Head of caudate nucleus (tissue), 42 donors: ENCODE results near the gene S1PR4.
"Not testable (repeated sequence)": the region's sequence is repeated elsewhere in the genome, so short reads cannot be mapped to it uniquely, and the experiment has no call there.

ENCODE experiments used
- DNase-seq, 42 donors: peaks; one replicate each; pipeline versions ENCODE4 v3.0.0 to v3.0.0-alpha.2; 2020 to 2021; ENCODE audit warnings: mixed read lengths in 7 of 42
- intact Hi-C: fragments of 100-400 bp; cut with DNase I; formaldehyde crosslinking; loops from one replicate; pipeline ENCODE4 v1.15.0; 2022

Gene S1PR4

GRCh38 chr19:3206216-3206953 lies 27.8 kb downstream of the S1PR4 start:
- intact Hi-C loops, result loop anchor here (10.0 kb wide), 1 partner anchor 258 kb away; no protein-coding TSS in a partner anchor
- no peak for DNase-seq

- intact Hi-C loops, result loop anchor here (10.0 kb wide), 1 partner anchor 257 kb away; no protein-coding TSS in a partner anchor
- DNase-seq, result no peak
Observed at GRCh38 chr19:3207461-3208242, 29.1 kb downstream of the S1PR4 start.

GRCh38 chr19:3208317-3209207 lies 30.0 kb downstream of the S1PR4 start:
- DNase-seq, result no peak
- intact Hi-C loops, result loop anchor here (10.0 kb wide), 1 partner anchor 256 kb away; no protein-coding TSS in a partner anchor

- intact Hi-C loops, result no loop called here
- DNase-seq, result peak in 23 of 42 donors; percentile 19 to 68 (median 43)
Observed at GRCh38 chr19:3210347-3211017, 31.9 kb downstream of the S1PR4 start.

GRCh38 chr19:3211191-3211590 lies 32.6 kb downstream of the S1PR4 start:
- intact Hi-C loops, result no loop called here
- DNase-seq, result no peak

GRCh38 chr19:3213159-3213558 lies 34.6 kb downstream of the S1PR4 start:
- no peak for DNase-seq
- intact Hi-C loops, result no loop called here

- intact Hi-C loops, result no loop called here
- no peak for DNase-seq
Observed at GRCh38 chr19:3216874-3217273, 38.3 kb downstream of the S1PR4 start.

- DNase-seq, result no peak
- intact Hi-C loops, result no loop called here
Observed at GRCh38 chr19:3220576-3220975, 42.0 kb downstream of the S1PR4 start.

GRCh38 chr19:3221576-3221975 lies 43.0 kb downstream of the S1PR4 start:
- intact Hi-C loops, DNase-seq: not testable (repeated sequence)

- intact Hi-C loops, result no loop called here
- DNase-seq, result no peak
Observed at GRCh38 chr19:3222709-3223108, 44.1 kb downstream of the S1PR4 start.

GRCh38 chr19:3224346-3225168 lies 46.0 kb downstream of the S1PR4 start, which contains the start of gene CELF5:
CELF5 (plus strand) TSS chr19:3224661; CDS start chr19:3224740, 79 bp downstream.
- intact Hi-C loops, result no loop called here
- peak in 41 of 42 donors; percentile 28 to 86 (median 67) for DNase-seq

- intact Hi-C loops, result no loop called here
Observed at GRCh38 chr19:3225169-3225485, 46.6 kb downstream of the S1PR4 start.

GRCh38 chr19:3225677-3226093 lies 47.1 kb downstream of the S1PR4 start:
- DNase-seq, result no peak
- intact Hi-C loops, result no loop called here

More at GRCh38 chr19:3225169-3225485, 46.6 kb downstream of the S1PR4 start:
- no peak for DNase-seq

GRCh38 chr19:3227054-3227626 lies 48.6 kb downstream of the S1PR4 start:
- DNase-seq, result no peak
- intact Hi-C loops, result no loop called here

GRCh38 chr19:3229346-3229743 lies 50.8 kb downstream of the S1PR4 start:
- intact Hi-C loops, result no loop called here
- DNase-seq, result no peak
